ENCODE data around the gene RRAD.

Gene RRAD

GRCh38 chr16:66926961-66927436, 1.7 kb upstream of the RRAD start:
- no peak for TF ChIP-seq CTCF (IDR thresholded peaks at IDR 0.05; ENCODE audit: low read depth, low read length, missing control alignments)

DNA sequence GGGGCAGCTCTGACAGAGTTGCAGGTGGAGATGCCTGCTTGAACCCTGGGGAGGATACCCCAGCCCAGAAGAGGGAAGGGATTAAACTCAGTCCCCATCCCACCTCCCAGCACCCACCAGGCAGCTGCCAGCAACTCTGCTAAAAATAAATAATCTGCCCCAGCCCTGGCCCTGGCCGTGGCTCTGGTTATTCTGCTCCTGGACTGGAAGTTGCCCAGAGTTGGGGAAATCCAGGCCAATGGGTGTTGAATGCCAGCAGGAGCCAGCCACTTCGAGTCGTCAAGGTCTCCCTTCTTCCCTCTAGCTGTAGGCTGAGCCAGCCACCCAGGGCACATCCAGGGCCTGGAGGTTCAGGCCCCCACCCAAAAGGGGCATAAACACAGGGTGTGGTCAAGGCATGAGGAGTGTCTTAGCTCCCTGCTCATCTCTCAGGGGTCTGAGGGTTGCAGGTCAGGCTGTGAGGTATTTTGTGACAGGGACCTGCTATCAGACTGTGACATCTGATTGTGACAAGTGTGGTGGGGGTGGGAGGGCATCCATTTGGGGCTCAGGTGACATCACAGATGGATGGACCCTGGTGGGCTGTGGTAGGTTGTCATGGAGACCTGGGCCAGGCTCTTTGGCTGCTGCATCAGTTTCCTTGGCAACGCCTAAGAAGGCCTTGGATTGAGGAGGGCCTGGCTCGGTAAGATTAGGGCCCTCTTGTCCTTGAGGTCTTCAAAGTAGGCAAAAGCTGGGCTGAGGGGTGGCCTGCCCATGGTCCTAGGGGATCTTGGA, 1.0 kb upstream of the RRAD start:
- no peak for TF ChIP-seq CTCF (IDR thresholded peaks at IDR 0.05; ENCODE audit: low read depth, low read length, missing control alignments)
- Histone ChIP-seq H3K36me3 (replicated peaks) (no peaks in the 10 kb centered on the region), H3K27ac (peak overlapping the region; percentile 2), H3K4me3 (ENCODE audit: low read depth, low read length) (no peak overlapping the region), H3K27me3 (replicated peaks) (peaks cover 6% of the 10 kb centered on the region)
- DNase-seq = peak; percentile 6
- in situ Hi-C loops (cut with HindIII; ENCODE audit: low pct_ligation_motif_present, low sequenced_read_pairs) = no loop called here

More at GRCh38 chr16:66926961-66927436, 1.7 kb upstream of the RRAD start:
- Histone ChIP-seq H3K36me3 (replicated peaks) (no peaks in the 10 kb centered on the region), H3K27me3 (replicated peaks) (peaks cover 6% of the 10 kb centered on the region), H3K4me3 (ENCODE audit: low read depth, low read length) (no peak overlapping the region), H3K27ac (peak overlapping the region; percentile 2)
- in situ Hi-C loops (cut with HindIII; ENCODE audit: low pct_ligation_motif_present, low sequenced_read_pairs) = no loop called here
- DNase-seq = peak; percentile 95

GRCh38 chr16:66924527-66925321, 611 bp downstream of the RRAD start:
- in situ Hi-C loops (cut with HindIII; ENCODE audit: low pct_ligation_motif_present, low sequenced_read_pairs) = no loop called here
- H3K27ac ChIP-seq = no peak overlapping the region
- no peaks in the 10 kb centered on the region for H3K36me3 ChIP-seq (replicated peaks)
- H3K27me3 ChIP-seq (replicated peaks) = peaks cover 10% of the 10 kb centered on the region
- peak overlapping the region; percentile 39 for H3K4me3 ChIP-seq (ENCODE audit: low read depth, low read length)
- no peak for DNase-seq
- no peak for TF ChIP-seq CTCF (IDR thresholded peaks at IDR 0.05; ENCODE audit: low read depth, low read length, missing control alignments)

DNA sequence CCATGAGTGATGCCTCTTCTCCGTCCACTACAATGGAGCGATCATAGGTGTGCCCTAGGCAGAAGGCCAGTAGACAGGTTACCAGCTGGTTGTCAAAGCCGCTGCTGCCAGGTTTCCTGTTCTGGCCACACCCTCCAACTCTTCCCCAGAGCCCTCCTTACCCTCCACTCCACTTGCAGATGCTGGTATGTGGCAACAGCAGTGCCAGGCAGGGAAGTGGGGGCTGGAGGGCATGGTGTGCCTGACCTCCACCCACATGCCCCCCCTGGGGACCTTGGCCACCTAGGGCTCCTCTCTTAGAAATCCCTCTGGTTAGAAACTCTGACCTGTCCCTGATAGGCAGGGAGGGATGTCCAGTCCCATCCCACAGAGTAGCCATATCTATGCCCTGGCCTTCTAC, 1.5 kb downstream of the RRAD start:
- in situ Hi-C loops (cut with HindIII; ENCODE audit: low pct_ligation_motif_present, low sequenced_read_pairs) = no loop called here
- TF ChIP-seq CTCF (IDR thresholded peaks at IDR 0.05; ENCODE audit: low read depth, low read length, missing control alignments) = no peak
- Histone ChIP-seq H3K4me3 (ENCODE audit: low read depth, low read length) (no peak overlapping the region), H3K36me3 (replicated peaks) (no peaks in the 10 kb centered on the region), H3K27ac (no peak overlapping the region), H3K27me3 (replicated peaks) (peaks cover 15% of the 10 kb centered on the region)
- no peak for DNase-seq

- Histone ChIP-seq H3K27ac (no peak overlapping the region), H3K4me3 (ENCODE audit: low read depth, low read length) (no peak overlapping the region), H3K27me3 (replicated peaks) (peaks cover 15% of the 10 kb centered on the region), H3K36me3 (replicated peaks) (no peaks in the 10 kb centered on the region)
- in situ Hi-C loops (cut with HindIII; ENCODE audit: low pct_ligation_motif_present, low sequenced_read_pairs) = no loop called here
- TF ChIP-seq CTCF (IDR thresholded peaks at IDR 0.05; ENCODE audit: low read depth, low read length, missing control alignments) = no peak
- peak; percentile 56 for DNase-seq
Observed at GRCh38 chr16:66923247-66923731, 2.0 kb downstream of the RRAD start.
